Testis (tissue), 3 donors: ENCODE results near the gene FKBP1B. TPM values are rescaled to one million over a fixed set of nuclear protein-coding genes. Genes with fewer than 3 reads are reported as not detected.

Source experiments
- DNase-seq: peaks from one replicate; pipeline ENCODE4 v3.0.0-alpha.2; 2019
- H3K27ac ChIP-seq, 2 donors: fragments of 200-600 bp; sonication (generic); one replicate each; pipeline ENCODE4 v1.5.1; 2019
- H3K27me3 ChIP-seq: fragments of 200-600 bp; sonication (generic); one replicate; pipeline ENCODE4 v1.5.1; 2019
- H3K36me3 ChIP-seq: fragments of 200-600 bp; sonication (generic); one replicate; pipeline ENCODE4 v1.5.1; 2017; ENCODE audit warnings: low read depth; ENCODE audit errors: missing control alignments
- H3K4me1 ChIP-seq: fragments of 200-600 bp; sonication (generic); one replicate; pipeline ENCODE4 v1.5.1; 2019
- H3K4me3 ChIP-seq, 2 donors: fragments of 200-600 bp; sonication (generic); one replicate each; pipeline ENCODE4 v1.5.1; 2017 to 2019
- H3K9me3 ChIP-seq: fragments of 200-600 bp; sonication (generic); one replicate; pipeline ENCODE4 v1.5.1; 2017
- POLR2A ChIP-seq: fragments of 450-650 bp; IDR thresholded peaks from one replicate; pipeline ENCODE4 v1.6.1; 2017; ENCODE audit warnings: antibody characterized with exemption, mild to moderate bottlenecking, moderate library complexity
- WGBS, 2 donors: methylation state at CpG; one replicate each; pipeline ENCODE4 v1.1.5; 2018; 5-methylcytosine and 5-hydroxymethylcytosine counted together
- intact Hi-C: fragments of 100-400 bp; cut with DNase I; formaldehyde crosslinking; loops from one replicate; pipeline ENCODE4 v1.15.1; 2023; ENCODE audit warnings: low total_unique reads
- polyA plus RNA-seq: library from polyadenylated mRNA; stranded (reverse); fragments of 350-450 nt; fragmentation: Illumina TruSeq; extraction: RNeasy Lipid Tissue Mini Kit (QIAGEN cat#74804); gene quantifications from one replicate; pipeline ENCODE4 v1.2.3, GENCODE V29; 2014; ENCODE audit warnings: low read depth, low replicate concordance; ENCODE audit not compliant: insufficient read depth
- total RNA-seq, 2 donors: library from RNA; depleted of rRNA; stranded (reverse); fragments of >200 nt; gene quantifications; one replicate each; pipeline ENCODE4 v1.2.3, GENCODE V29; 2016
- TF ChIP-seq, protein P1 (sequence below), 3 experiments: fragments of 450-650 bp in 2 of 3; fragments of 200-600 bp in 1 of 3; sonication (generic) in 1 of 3; IDR thresholded peaks; one replicate each; pipeline ENCODE4 v1.5.1; 2016 to 2019; ENCODE audit warnings: antibody characterized with exemption in 3 of 3, mild to moderate bottlenecking in 2 of 3, moderate library complexity in 1 of 3

Gene FKBP1B
- total and polyA plus RNA-seq, 3 donors from 2014 or later, result 2.7 to 3.6 (median 3.0) TPM

- no peaks in the 10 kb centered on the region for H3K9me3 ChIP-seq
- no peak for DNase-seq
- whole genome bisulfite sequencing, 2 donors, result 89 to 96% methylated on average over 6 of the region's 6 CpGs
- peaks cover 11% of the 10 kb centered on the region for H3K4me1 ChIP-seq
- H3K27me3 ChIP-seq, result no peaks in the 10 kb centered on the region
- no peak overlapping the region for H3K27ac ChIP-seq
- TF ChIP-seq, protein P1, sequence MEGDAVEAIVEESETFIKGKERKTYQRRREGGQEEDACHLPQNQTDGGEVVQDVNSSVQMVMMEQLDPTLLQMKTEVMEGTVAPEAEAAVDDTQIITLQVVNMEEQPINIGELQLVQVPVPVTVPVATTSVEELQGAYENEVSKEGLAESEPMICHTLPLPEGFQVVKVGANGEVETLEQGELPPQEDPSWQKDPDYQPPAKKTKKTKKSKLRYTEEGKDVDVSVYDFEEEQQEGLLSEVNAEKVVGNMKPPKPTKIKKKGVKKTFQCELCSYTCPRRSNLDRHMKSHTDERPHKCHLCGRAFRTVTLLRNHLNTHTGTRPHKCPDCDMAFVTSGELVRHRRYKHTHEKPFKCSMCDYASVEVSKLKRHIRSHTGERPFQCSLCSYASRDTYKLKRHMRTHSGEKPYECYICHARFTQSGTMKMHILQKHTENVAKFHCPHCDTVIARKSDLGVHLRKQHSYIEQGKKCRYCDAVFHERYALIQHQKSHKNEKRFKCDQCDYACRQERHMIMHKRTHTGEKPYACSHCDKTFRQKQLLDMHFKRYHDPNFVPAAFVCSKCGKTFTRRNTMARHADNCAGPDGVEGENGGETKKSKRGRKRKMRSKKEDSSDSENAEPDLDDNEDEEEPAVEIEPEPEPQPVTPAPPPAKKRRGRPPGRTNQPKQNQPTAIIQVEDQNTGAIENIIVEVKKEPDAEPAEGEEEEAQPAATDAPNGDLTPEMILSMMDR (IDR thresholded peaks at IDR 0.05), result no peak
- TF ChIP-seq POLR2A, result no peak
- H3K36me3 ChIP-seq, result no peaks in the 10 kb centered on the region
- intact Hi-C loops, result no loop called here
- no peak overlapping the region for H3K4me3 ChIP-seq
Measured at GRCh38 chr2:24073816-24074215, 24.3 kb downstream of the FKBP1B start.

- H3K36me3 ChIP-seq, result no peaks in the 10 kb centered on the region
- 43 to 56% methylated on average over 5 of the region's 5 CpGs for whole genome bisulfite sequencing, 2 donors
- no peak overlapping the region for H3K27ac ChIP-seq
- peak overlapping the region in 1 of 2 donors; percentile 78 for H3K4me3 ChIP-seq
- no peaks in the 10 kb centered on the region for H3K9me3 ChIP-seq
- DNase-seq, result no peak
- H3K4me1 ChIP-seq, result peaks cover 11% of the 10 kb centered on the region
- TF ChIP-seq, protein P1 (IDR thresholded peaks at IDR 0.05), result no peak
- TF ChIP-seq POLR2A, result no peak
- no peaks in the 10 kb centered on the region for H3K27me3 ChIP-seq
- intact Hi-C loops, result loop anchor here (5.0 kb wide), 1 partner anchor 148 kb away; the partner anchor contains the start of gene ATAD2B
Measured at GRCh38 chr2:24075259-24075658, 25.7 kb downstream of the FKBP1B start.

DNA sequence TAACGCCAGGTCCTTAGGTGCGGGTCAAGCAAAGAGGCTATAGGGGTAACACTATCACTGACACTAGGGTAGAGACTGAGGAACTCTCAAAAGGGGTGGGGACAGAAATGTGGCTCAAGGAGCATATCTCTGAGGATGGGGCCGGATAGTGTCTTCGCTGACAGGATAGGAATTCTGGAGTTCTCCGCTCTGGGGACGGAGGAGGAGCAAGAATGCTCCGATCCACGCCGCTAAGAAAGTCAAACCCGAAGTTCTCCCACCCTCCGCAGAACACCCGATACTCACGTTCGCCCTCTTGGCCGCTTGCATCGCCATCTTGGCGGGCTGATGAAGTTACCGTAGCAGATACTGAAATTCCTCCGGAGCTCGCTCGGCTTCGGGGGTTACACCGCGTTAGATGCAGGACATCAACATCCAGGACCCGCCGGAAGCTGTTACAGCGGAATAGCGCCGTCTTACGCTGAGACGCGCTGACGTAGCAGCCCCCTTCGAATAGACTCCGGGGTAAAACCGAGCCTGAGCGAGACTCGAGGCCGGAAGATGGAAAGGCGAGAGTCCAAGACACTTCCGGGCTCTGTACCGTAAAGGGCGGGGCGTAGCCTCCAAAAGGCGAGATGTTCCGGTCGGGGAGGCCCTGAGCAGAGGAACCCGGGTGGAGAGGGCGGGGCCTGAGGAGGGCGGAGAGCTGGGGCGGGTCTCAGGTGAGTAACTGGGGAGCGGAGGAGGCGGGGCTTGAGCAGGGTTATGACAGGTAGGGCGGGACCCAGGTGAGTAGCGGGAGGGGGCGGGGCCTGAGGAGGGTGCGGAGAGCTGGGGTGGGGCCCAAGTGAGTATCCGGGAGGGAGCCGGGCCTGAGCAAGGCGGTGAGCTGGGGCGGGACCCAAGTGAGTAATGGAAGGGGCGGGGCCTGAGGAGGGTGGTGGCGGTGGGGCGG, 26.6 kb downstream of the FKBP1B start, which contains the start of gene SF3B6:
TSS of gene SF3B6 (minus strand) at position 412 of the 934 bp plus-strand sequence. CDS start at position 315, 97 bp downstream.
- H3K27ac ChIP-seq, result peak within 1 kb of the TSS; percentile 92 to 94
- TF ChIP-seq, protein P1 (IDR thresholded peaks at IDR 0.05), result peak in 2 of 3 experiments; percentile 20 to 27
- no peak for TF ChIP-seq POLR2A
- H3K27me3 ChIP-seq, result no peaks in the 10 kb centered on the region
- no peaks in the 10 kb centered on the region for H3K9me3 ChIP-seq
- intact Hi-C loops, result loop anchor here (5.0 kb wide), 1 partner anchor 149 kb away; the partner anchor contains the start of gene ATAD2B
- peaks cover 11% of the 10 kb centered on the region for H3K4me1 ChIP-seq
- WGBS, 2 donors, result 0 to 1% methylated on average over 48 to 62 of the region's 64 CpGs
- peak; percentile 99 for DNase-seq
- no peaks in the 10 kb centered on the region for H3K36me3 ChIP-seq
- H3K4me3 ChIP-seq, result peak within 1 kb of the TSS; percentile 77 to 78

DNA sequence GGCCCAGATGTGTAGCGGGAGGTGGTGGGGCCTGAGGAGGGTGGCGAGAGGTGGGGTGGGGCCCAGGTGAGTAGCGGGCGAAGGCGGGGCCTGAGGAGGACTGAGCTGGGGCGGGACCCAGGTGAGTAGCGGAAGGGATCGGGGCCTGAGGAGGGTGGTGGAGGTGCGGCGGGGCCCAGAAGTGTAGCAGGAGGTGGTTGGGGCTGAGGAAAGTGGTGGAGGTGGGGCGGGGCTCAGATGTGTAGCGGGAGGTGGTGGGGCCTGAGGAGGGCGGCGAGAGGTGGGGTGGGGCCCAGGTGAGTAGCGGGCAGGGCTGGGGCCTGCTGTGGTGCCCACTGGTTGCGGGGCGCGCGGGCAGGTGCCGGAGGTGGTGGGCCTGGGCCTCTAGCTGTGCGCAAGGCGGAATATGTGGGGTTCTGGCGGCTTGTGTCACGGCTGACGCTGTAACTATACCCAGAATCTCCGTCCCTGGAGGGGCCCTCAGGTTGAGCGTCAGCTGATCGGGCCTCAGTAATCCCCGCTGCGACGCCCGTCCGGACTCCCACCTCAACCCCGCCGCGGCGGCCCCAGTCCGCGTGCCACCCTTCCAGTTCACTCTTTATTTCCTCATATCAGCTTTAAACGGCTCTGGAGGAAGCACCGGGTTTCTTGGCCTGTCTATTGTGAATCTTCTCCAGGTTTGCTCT, 27.5 kb downstream of the FKBP1B start:
- no peaks in the 10 kb centered on the region for H3K36me3 ChIP-seq
- DNase-seq, result no peak
- peak overlapping the region; percentile 92 to 94 for H3K27ac ChIP-seq
- peak overlapping the region; percentile 77 to 78 for H3K4me3 ChIP-seq
- no peaks in the 10 kb centered on the region for H3K27me3 ChIP-seq
- intact Hi-C loops, result loop anchor here (5.0 kb wide), 1 partner anchor 150 kb away; the partner anchor contains the start of gene ATAD2B
- no peak for TF ChIP-seq POLR2A
- TF ChIP-seq, protein P1 (IDR thresholded peaks at IDR 0.05), result no peak
- H3K4me1 ChIP-seq, result peaks cover 11% of the 10 kb centered on the region
- WGBS, 2 donors, result 1% methylated on average over 29 to 41 of the region's 41 CpGs
- H3K9me3 ChIP-seq, result no peaks in the 10 kb centered on the region
